Omental fat pad (tissue), 4 donors: ENCODE results near the gene ZCRB1. TPM values are rescaled to one million over a fixed set of nuclear protein-coding genes. Genes with fewer than 3 reads are reported as not detected.
"Not testable (repeated sequence)": the region's sequence is repeated elsewhere in the genome, so short reads cannot be mapped to it uniquely, and the experiment has no call there.

Experiments
- ATAC-seq: fragments of 150-250 bp; one replicate; pipeline ENCODE4 v1.9.1; 2016; ENCODE audit warnings: mild to moderate bottlenecking, moderate library complexity; ENCODE audit not compliant: low FRiP score
- DNase-seq: peaks from one replicate; pipeline ENCODE4 v3.0.0-alpha.2; 2019; ENCODE audit warnings: low spot score
- total RNA-seq, 4 donors: library from RNA; depleted of rRNA; stranded (reverse); fragments of >200 nt; gene quantifications; one replicate each; pipeline ENCODE4 v1.1.0, GENCODE V29; 2016
- TF ChIP-seq, protein P1 (sequence below), 3 donors: fragments of 450-650 bp; IDR thresholded peaks; one replicate each; pipeline ENCODE4 v1.5.1; 2016 to 2017; ENCODE audit warnings: antibody characterized with exemption in 3 of 3, mild to moderate bottlenecking in 3 of 3, moderate library complexity in 2 of 3

Gene ZCRB1
- total RNA-seq, 4 donors from 2014 or later = 22.3 to 31.0 (median 25.5) TPM

DNA sequence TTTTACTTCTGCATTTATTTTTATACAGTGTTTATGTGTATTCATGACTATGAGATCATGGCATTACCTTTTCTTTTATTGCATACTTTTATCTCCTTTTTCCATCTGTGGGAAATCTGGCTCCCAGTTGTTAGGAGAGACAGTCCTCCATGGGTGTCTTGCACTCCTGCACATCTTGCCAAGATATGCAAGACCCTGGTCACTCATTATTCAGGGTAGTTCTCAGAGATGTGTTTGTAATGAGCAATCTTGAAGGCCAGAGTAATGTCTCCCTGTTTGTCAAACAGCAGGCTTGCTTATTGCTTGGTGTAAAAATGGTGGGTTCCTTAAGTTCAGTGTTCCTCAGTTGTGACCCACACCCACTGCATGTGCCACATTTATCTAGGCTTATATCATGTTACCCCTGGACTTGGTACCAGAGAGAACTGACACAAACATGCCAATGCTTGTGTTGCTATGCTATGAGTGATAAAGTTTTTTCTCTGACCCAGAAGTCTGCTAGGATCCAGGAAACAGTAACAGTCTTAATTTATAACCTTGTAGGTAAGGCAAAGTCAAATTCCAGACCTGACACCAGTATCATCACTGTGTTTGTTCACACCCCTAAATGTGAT is 36.9 kb upstream of the ZCRB1 start:
- TF ChIP-seq, protein P1, sequence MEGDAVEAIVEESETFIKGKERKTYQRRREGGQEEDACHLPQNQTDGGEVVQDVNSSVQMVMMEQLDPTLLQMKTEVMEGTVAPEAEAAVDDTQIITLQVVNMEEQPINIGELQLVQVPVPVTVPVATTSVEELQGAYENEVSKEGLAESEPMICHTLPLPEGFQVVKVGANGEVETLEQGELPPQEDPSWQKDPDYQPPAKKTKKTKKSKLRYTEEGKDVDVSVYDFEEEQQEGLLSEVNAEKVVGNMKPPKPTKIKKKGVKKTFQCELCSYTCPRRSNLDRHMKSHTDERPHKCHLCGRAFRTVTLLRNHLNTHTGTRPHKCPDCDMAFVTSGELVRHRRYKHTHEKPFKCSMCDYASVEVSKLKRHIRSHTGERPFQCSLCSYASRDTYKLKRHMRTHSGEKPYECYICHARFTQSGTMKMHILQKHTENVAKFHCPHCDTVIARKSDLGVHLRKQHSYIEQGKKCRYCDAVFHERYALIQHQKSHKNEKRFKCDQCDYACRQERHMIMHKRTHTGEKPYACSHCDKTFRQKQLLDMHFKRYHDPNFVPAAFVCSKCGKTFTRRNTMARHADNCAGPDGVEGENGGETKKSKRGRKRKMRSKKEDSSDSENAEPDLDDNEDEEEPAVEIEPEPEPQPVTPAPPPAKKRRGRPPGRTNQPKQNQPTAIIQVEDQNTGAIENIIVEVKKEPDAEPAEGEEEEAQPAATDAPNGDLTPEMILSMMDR (IDR thresholded peaks at IDR 0.05) = no peak
- DNase-seq = no peak
- ATAC-seq = no peak

DNA sequence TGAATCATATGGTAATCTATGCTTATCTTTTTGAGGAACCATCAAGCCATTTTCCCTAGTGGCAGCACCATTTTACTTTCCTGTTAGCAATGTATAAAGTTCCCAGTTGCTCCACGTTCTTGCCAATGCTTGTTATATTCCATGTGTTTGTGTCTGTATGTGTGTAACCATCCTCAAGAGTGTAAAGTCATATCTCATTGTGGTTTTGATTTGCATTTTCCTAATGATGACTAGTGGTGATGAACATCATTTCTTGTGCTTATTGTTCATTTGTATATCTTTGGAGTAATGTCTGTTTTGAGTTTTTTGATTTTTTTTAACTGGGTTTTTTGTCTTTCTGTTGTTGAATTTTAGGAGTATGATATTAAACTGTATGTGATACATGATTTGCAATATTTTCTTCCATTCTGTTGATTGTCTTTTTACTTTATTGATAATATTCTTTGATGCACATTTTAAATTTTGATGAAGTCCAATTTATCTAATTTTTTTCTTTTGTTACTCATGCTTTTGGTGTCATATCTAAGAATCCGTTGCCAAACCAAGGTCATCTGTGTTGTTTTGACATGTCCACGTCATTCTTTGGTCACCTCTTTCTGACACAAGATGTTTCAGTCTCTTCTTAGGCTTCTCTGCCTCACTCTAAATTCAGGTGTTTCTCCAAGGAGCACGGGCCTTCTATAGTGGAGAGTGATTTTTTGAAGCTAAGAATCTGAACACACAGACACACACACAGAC is 36.2 kb upstream of the ZCRB1 start:
- TF ChIP-seq, protein P1 (IDR thresholded peaks at IDR 0.05) = no peak

DNA sequence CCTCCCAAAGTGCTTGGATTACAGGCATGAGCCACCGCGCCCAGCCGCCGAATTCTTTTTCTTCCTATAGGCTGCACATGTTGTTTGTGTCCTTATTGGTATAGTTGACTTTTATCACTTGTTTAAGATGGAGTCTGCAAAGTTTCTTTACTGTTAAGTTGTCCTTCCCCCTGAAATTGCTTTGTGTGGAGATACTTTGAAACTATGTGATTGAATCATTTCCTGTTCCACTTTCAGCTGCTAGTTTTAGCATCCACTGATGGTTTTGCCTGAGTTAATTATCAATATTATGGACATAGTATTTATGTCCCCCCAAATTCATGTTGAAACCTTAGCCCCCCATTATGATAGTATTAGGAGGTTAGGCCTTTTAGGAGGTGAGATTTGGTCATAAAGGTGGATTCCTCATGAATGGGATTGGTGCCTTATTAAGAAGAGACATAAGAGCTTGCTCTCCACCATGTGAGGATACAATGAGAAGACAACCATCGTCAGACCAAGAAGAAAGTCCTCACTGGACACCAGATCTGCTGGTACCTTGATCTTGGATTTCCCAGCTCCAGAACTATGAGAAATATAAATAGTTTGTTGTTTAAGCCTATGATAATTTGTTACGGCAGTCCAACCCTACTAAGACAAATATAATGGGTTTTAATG is 35.0 kb upstream of the ZCRB1 start:
- no peak for ATAC-seq
- DNase-seq = no peak

More for the DNA sequence above, 36.2 kb upstream of the ZCRB1 start:
- DNase-seq (no peak), ATAC-seq (no peak)

DNA sequence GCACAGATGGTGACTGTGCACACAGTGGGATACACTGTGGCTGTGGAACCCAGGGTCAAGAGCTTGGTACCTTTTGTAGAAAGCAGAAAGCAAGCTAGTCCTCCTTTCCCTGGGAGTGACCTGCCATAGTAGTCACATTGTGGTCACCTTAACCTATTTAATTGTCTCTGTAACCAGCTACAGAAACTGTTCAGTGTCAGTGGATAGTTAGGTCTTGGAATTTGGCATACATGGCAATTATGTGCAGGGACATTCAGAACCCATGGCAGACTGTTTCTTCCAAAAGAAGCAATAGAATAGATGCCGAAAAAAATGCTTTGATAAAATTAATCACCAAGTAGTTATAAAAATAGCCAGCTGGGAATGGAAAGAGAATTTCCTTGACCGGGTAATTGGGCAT is 30.4 kb upstream of the ZCRB1 start:
- TF ChIP-seq, protein P1 (IDR thresholded peaks at IDR 0.05) = no peak
- ATAC-seq = no peak
- no peak for DNase-seq

More for the DNA sequence above, 35.0 kb upstream of the ZCRB1 start:
- TF ChIP-seq, protein P1 (IDR thresholded peaks at IDR 0.05) = no peak

DNA sequence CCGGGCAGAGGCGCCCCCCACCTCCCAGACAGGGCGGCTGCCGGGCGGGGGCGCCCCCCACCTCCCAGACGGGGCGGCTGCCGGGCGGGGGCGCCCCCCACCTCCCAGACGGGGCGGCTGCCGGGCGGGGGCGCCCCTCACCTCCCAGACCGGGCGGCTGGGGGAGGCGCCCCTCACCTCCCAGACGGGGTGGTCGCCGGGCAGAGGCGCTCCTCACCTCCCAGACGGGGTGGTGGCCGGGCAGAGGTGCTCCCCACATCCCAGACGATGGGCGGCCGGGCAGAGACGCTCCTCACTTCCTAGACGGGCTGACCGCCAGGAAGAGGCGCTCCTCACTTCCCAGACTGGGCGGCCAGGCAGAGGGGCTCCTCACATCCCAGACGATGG is 24.1 kb upstream of the ZCRB1 start:
- DNase-seq, ATAC-seq: not testable (repeated sequence)

DNA sequence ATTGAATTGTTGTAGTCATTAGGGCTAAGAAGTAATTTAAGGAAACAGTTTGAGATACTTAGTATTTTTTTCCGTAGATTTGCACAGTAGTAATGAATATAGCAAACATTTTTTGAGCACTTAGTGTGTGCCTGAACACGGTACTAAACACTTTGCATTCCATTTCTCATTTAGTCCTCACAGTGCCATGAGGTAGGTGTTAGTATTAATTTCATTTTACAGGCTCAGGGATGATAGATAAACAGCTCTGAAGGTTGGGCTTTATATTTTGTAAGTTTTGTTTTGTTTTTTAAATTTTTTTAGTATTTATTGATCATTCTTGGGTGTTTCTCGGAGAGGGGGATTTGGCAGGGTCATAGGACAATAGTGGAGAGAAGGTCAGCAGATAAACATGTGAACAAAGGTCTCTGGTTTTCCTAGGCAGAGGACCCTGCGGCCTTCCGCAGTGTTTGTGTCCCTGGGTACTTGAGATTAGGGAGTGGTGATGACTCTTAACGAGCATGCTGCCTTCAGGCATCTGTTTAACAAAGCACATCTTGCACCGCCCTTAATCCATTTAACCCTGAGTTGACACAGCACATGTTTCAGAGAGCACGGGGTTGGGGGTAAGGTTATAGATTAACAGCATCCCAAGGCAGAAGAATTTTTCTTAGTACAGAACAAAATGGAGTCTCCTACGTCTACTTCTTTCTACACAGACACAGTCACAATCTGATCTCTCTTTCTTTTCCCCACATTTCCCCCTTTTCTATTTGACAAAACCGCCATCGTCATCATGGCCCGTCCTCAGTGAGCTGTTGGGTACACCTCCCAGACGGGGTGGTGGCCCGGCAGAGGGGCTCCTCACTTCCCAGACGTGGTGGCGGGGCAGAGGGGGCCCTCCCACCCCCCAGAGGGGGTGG is 23.5 kb upstream of the ZCRB1 start:
- not testable (repeated sequence) for DNase-seq, ATAC-seq

DNA sequence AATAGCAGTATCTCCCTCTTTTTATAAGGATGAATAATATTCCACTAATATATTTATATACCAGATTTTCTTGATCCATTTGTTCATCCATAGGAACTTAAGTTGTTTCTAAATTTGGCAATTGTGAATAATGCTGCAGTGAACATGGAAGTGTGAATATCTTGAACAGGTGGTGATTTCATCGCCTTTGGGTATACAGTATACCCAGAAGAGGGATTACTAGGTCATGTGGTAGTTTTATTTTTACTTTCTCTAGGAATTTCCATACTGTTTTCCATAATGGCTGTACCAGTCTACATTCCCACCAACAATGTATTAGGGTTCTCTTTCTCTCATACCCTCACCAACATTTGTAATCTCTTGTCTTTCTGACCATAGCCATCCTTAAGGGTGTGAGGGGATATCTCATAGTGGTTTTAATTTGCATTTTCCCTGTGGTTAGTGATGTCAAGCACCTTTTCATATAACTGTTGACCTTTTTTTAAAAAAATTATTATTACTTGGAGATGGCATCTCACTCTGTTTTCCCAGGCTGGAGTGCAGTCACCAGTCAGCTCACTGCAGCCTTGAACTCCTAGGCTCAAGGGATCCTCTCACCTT is 20.6 kb upstream of the ZCRB1 start:
- no peak for ATAC-seq
- TF ChIP-seq, protein P1 (IDR thresholded peaks at IDR 0.05) = no peak
- no peak for DNase-seq
